Measurements from ENCODE around the gene COL6A1.

The COL6A1 gene

GRCh38 chr21:46051379-46051770, 69.8 kb downstream of the COL6A1 start:
- no peak for DNase-seq (ENCODE audit: low spot score)

- DNase-seq (ENCODE audit: low spot score) = no peak
Measured at GRCh38 chr21:46051821-46052675, 70.5 kb downstream of the COL6A1 start.

- no peak for DNase-seq (ENCODE audit: low spot score)
Measured at GRCh38 chr21:46052703-46053651, 71.4 kb downstream of the COL6A1 start.

GRCh38 chr21:46054031-46054430, 72.5 kb downstream of the COL6A1 start:
- no peak for DNase-seq (ENCODE audit: low spot score)

- no peak for DNase-seq (ENCODE audit: low spot score)
Measured at GRCh38 chr21:46054451-46054881, 72.9 kb downstream of the COL6A1 start.
